HG02610 (cell line): ENCODE measurements around the gene ARID1B.

Experiments
- ATAC-seq: cut with Tn5 transposase; IDR thresholded peaks from one replicate; pipeline ENCODE4 v1.9.1; 2021; ENCODE audit warnings: mild to moderate bottlenecking, moderate library complexity; ENCODE audit not compliant: unreplicated experiment

Gene ARID1B

DNA sequence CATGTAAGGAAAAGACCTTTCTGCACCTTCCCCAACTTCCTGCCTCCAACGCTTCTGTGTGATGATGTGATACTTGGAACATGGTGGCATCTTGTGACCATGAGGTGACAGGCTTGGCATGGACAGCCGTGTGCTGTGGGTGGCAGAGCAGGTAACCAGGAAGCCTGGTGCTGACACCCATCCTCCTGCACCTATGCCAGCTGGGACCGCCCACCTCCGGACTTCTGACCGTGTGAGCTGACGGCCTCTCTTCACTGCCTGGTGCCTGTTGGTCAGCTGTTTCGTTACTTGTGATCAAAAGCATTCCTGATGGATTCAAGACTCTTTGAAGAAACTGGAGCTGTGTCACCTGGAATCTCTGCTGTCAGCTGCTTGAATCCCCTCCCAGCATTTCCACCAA, 475.8 kb downstream of the ARID1B start:
- ATAC-seq: no peak

DNA sequence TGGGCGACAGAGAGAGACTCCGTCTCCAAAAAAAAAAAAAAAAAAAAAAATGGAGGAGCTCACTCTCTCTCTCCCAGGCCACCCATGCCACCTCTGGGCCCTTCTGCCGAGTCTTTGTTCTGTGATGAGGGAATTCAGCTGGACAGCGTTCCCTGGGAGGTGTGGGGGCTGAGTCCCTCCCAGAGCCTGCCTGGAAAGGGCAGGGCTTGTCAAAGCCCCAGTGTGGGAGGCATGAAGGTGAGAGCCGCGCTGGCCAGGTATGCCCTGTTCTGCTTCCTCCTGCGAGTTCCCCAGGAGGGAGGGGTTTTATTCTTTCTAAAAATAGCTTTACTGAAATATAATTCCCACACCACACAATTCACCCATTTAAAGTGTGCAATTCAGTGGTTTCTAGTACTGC, 476.5 kb downstream of the ARID1B start:
- ATAC-seq: no peak

DNA sequence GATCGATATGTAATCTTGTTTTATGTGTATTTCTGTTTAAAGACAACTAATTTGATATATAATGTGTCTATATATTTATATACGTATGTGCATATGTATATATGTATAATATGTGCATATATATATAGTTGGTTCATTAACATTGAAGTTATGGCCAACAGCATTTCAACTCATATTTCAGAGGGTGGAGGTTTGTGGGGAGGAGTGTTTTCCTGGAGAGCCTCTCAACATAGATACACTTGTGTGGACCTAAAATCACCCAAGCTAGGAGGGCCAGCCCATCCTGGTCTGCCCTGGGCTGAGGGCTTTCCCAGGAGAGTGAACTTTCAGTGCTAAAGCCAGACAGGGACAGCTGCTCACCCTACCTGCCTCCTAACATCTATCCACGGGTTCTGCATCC, 477.4 kb downstream of the ARID1B start:
- ATAC-seq: no peak

DNA sequence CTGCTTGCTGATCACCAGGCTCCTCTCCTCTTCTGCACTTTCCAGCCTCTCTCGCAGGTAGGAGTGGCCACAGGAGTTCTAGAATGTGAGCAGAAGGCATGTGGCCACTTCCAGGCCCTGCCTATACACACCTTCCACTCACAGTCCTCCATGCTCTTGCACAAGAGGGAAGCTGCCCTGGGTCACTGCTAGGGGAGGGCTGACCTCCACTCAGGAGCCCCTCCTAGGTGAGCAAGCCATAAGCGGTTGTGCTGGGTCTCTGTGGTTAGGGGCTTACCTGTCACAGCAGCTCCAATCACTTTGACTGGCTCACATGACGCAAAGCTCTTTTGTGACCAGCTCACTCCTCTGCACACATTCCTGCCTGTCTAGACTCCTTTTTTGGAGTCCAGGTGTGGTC, 477.9 kb downstream of the ARID1B start:
- no peak for ATAC-seq

DNA sequence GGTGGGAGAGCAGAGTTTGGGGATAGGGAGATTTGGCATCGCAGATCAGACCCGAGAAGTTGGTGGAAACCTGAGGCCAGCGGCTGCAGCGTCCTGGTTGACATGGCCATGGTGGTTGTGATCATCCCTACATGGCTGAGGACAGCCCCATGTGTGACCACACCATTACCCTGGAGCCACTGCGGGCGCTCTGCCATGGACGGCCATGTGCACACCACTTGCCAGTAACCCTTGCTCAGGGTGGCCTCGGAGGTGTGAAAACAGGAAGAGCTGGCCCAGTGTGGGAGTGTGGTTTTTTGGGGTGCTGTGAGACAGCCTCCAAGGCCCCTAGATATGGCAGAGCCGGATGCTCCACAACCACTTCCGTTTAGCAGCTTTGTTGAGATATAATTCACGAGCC, 481.7 kb downstream of the ARID1B start:
- no peak for ATAC-seq

DNA sequence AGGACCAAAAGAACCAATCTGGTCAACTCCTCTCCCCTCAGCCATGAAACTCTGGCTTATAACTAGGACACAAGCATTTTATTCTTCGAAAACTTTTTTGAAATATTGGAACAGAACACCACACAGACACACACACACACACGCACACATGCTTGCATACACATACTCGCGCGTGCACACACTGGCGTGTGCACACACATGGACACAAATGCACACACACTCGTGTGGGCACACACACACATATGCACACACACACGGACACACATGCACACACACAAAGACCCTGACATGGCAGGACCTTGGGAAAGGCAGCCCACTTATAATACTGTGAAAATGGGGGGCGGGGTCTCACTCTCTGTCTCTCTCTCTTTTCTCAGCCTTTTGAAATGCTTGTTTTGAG, 482.3 kb downstream of the ARID1B start:
- no peak for ATAC-seq
